ENCODE data around the gene TFCP2L1.

Gene TFCP2L1

GRCh38 chr2:121291251-121291580 is 6.2 kb upstream of the TFCP2L1 start:
- peaks cover 3% of the 10 kb centered on the region for H3K36me3 Mint-ChIP-seq (ENCODE audit: insufficient read depth)
- DNase-seq (no peak), ATAC-seq (replicated peaks) (no peak)
- peaks cover 0 to 19% of the 10 kb centered on the region in 2 donors for H3K27me3 Mint-ChIP-seq
- H3K27ac Mint-ChIP-seq, result no peak overlapping the region
- no peaks in the 10 kb centered on the region for H3K9me3 Mint-ChIP-seq
- no peak overlapping the region for H3K4me3 Mint-ChIP-seq
- H3K4me1 Mint-ChIP-seq (ENCODE audit: low read depth in 2 of 2), result peaks cover 6 to 16% of the 10 kb centered on the region in 2 donors

- ATAC-seq (replicated peaks) (no peak), DNase-seq (no peak)
- Mint-ChIP-seq H3K36me3 (ENCODE audit: insufficient read depth) (no peaks in the 10 kb centered on the region), H3K27me3 (peaks cover 0 to 34% of the 10 kb centered on the region in 2 donors), H3K4me3 (no peak overlapping the region), H3K27ac (no peak overlapping the region), H3K9me3 (no peaks in the 10 kb centered on the region), H3K4me1 (ENCODE audit: low read depth in 2 of 2) (peaks cover 7 to 20% of the 10 kb centered on the region in 2 donors)
Observed at GRCh38 chr2:121289271-121289670, 4.3 kb upstream of the TFCP2L1 start.

- H3K36me3 Mint-ChIP-seq (ENCODE audit: insufficient read depth), result no peaks in the 10 kb centered on the region
Observed at GRCh38 chr2:121288454-121289231, 3.6 kb upstream of the TFCP2L1 start.

GRCh38 chr2:121287956-121288355 is 3.0 kb upstream of the TFCP2L1 start:
- no peak for DNase-seq
- no peak for ATAC-seq (replicated peaks)
- no peaks in the 10 kb centered on the region for H3K36me3 Mint-ChIP-seq (ENCODE audit: insufficient read depth)
- peaks cover 13 to 47% of the 10 kb centered on the region in 2 donors for H3K27me3 Mint-ChIP-seq
- no peak overlapping the region for H3K4me3 Mint-ChIP-seq
- H3K9me3 Mint-ChIP-seq, result no peaks in the 10 kb centered on the region
- no peak overlapping the region for H3K27ac Mint-ChIP-seq
- H3K4me1 Mint-ChIP-seq (ENCODE audit: low read depth in 2 of 2), result peaks cover 7 to 14% of the 10 kb centered on the region in 2 donors

More at GRCh38 chr2:121288454-121289231, 3.6 kb upstream of the TFCP2L1 start:
- ATAC-seq (replicated peaks) (no peak), DNase-seq (no peak)
- Mint-ChIP-seq H3K4me3 (no peak overlapping the region), H3K27me3 (peaks cover 6 to 40% of the 10 kb centered on the region in 2 donors), H3K4me1 (ENCODE audit: low read depth in 2 of 2) (peaks cover 7 to 20% of the 10 kb centered on the region in 2 donors), H3K9me3 (no peaks in the 10 kb centered on the region), H3K27ac (no peak overlapping the region)

- no peak for ATAC-seq (replicated peaks)
- no peak for DNase-seq
Observed at GRCh38 chr2:121287146-121287798, 2.3 kb upstream of the TFCP2L1 start.

GRCh38 chr2:121286506-121286905 is 1.5 kb upstream of the TFCP2L1 start:
- H3K9me3 Mint-ChIP-seq, result no peaks in the 10 kb centered on the region
- no peak for DNase-seq
- H3K4me3 Mint-ChIP-seq, result peak overlapping the region in 1 of 2 donors; percentile 33
- peaks cover 22 to 54% of the 10 kb centered on the region in 2 donors for H3K27me3 Mint-ChIP-seq
- peak overlapping the region in 1 of 2 donors; percentile 15 for H3K27ac Mint-ChIP-seq
- no peaks in the 10 kb centered on the region for H3K36me3 Mint-ChIP-seq (ENCODE audit: insufficient read depth)
- peaks cover 7 to 11% of the 10 kb centered on the region in 2 donors for H3K4me1 Mint-ChIP-seq (ENCODE audit: low read depth in 2 of 2)
- no peak for ATAC-seq (replicated peaks)

More at GRCh38 chr2:121287146-121287798, 2.3 kb upstream of the TFCP2L1 start:
- Mint-ChIP-seq H3K36me3 (ENCODE audit: insufficient read depth) (no peaks in the 10 kb centered on the region), H3K4me3 (no peak overlapping the region), H3K9me3 (no peaks in the 10 kb centered on the region), H3K4me1 (ENCODE audit: low read depth in 2 of 2) (peaks cover 7 to 11% of the 10 kb centered on the region in 2 donors), H3K27ac (no peak overlapping the region), H3K27me3 (peaks cover 20 to 54% of the 10 kb centered on the region in 2 donors)

GRCh38 chr2:121285926-121286325 is 924 bp upstream of the TFCP2L1 start:
- H3K4me1 Mint-ChIP-seq (ENCODE audit: low read depth in 2 of 2), result peaks cover 7 to 11% of the 10 kb centered on the region in 2 donors
- no peak for DNase-seq
- H3K27me3 Mint-ChIP-seq, result peaks cover 28 to 57% of the 10 kb centered on the region in 2 donors
- no peak for ATAC-seq (replicated peaks)
- H3K27ac Mint-ChIP-seq, result no peak overlapping the region
- H3K36me3 Mint-ChIP-seq (ENCODE audit: insufficient read depth), result no peaks in the 10 kb centered on the region
- H3K4me3 Mint-ChIP-seq, result peak overlapping the region; percentile 77 to 82
- H3K9me3 Mint-ChIP-seq, result no peaks in the 10 kb centered on the region

- DNase-seq (no peak), ATAC-seq (replicated peaks) (no peak)
- Mint-ChIP-seq H3K27ac (no peak overlapping the region), H3K9me3 (no peaks in the 10 kb centered on the region), H3K4me3 (peak overlapping the region; percentile 75 to 79), H3K4me1 (ENCODE audit: low read depth in 2 of 2) (peaks cover 7 to 11% of the 10 kb centered on the region in 2 donors), H3K36me3 (ENCODE audit: insufficient read depth) (no peaks in the 10 kb centered on the region), H3K27me3 (peaks cover 30 to 58% of the 10 kb centered on the region in 2 donors)
Observed at GRCh38 chr2:121283670-121284462, 1.1 kb downstream of the TFCP2L1 start.

- H3K36me3 Mint-ChIP-seq (ENCODE audit: insufficient read depth), result no peaks in the 10 kb centered on the region
- no peak for DNase-seq
- H3K4me1 Mint-ChIP-seq (ENCODE audit: low read depth in 2 of 2), result peaks cover 7 to 11% of the 10 kb centered on the region in 2 donors
- no peak overlapping the region for H3K4me3 Mint-ChIP-seq
- ATAC-seq (replicated peaks), result no peak
- no peak overlapping the region for H3K27ac Mint-ChIP-seq
- peaks cover 30 to 58% of the 10 kb centered on the region in 2 donors for H3K27me3 Mint-ChIP-seq
- no peaks in the 10 kb centered on the region for H3K9me3 Mint-ChIP-seq
Observed at GRCh38 chr2:121282800-121283385, 2.1 kb downstream of the TFCP2L1 start.

- no peak overlapping the region for H3K27ac Mint-ChIP-seq
- no peaks in the 10 kb centered on the region for H3K9me3 Mint-ChIP-seq
- H3K27me3 Mint-ChIP-seq, result peaks cover 30 to 50% of the 10 kb centered on the region in 2 donors
- no peaks in the 10 kb centered on the region for H3K36me3 Mint-ChIP-seq (ENCODE audit: insufficient read depth)
- peaks cover 7 to 11% of the 10 kb centered on the region in 2 donors for H3K4me1 Mint-ChIP-seq (ENCODE audit: low read depth in 2 of 2)
- H3K4me3 Mint-ChIP-seq, result no peak overlapping the region
- DNase-seq, result no peak
- no peak for ATAC-seq (replicated peaks)
Observed at GRCh38 chr2:121281694-121282093, 3.3 kb downstream of the TFCP2L1 start.

- Mint-ChIP-seq H3K36me3 (ENCODE audit: insufficient read depth) (no peaks in the 10 kb centered on the region), H3K27me3 (peaks cover 30 to 44% of the 10 kb centered on the region in 2 donors), H3K9me3 (no peaks in the 10 kb centered on the region), H3K4me1 (ENCODE audit: low read depth in 2 of 2) (peaks cover 4 to 11% of the 10 kb centered on the region in 2 donors), H3K27ac (no peak overlapping the region), H3K4me3 (no peak overlapping the region)
- DNase-seq (no peak), ATAC-seq (replicated peaks) (no peak)
Observed at GRCh38 chr2:121281107-121281506, 3.9 kb downstream of the TFCP2L1 start.

GRCh38 chr2:121279476-121280220 is 5.4 kb downstream of the TFCP2L1 start:
- H3K9me3 Mint-ChIP-seq, result no peaks in the 10 kb centered on the region
- H3K4me1 Mint-ChIP-seq (ENCODE audit: low read depth in 2 of 2), result peaks cover 4 to 8% of the 10 kb centered on the region in 2 donors
- no peak for DNase-seq
- H3K27me3 Mint-ChIP-seq, result peaks cover 30 to 33% of the 10 kb centered on the region in 2 donors
- peaks cover 3% of the 10 kb centered on the region for H3K36me3 Mint-ChIP-seq (ENCODE audit: insufficient read depth)
- no peak overlapping the region for H3K27ac Mint-ChIP-seq
- H3K4me3 Mint-ChIP-seq, result no peak overlapping the region
- ATAC-seq (replicated peaks), result no peak

Data from effector memory CD8-positive, alpha-beta T cell (primary cell).